Islet precursor cell (in vitro differentiated cells): ENCODE results near the gene PITPNB.
A peak's percentile ranks its signal among the peaks of the same experiment; 100 is the strongest.

Experiments
- DNase-seq: peaks from one replicate; pipeline ENCODE4 v3.0.0-alpha.2; 2018

PITPNB gene

DNA sequence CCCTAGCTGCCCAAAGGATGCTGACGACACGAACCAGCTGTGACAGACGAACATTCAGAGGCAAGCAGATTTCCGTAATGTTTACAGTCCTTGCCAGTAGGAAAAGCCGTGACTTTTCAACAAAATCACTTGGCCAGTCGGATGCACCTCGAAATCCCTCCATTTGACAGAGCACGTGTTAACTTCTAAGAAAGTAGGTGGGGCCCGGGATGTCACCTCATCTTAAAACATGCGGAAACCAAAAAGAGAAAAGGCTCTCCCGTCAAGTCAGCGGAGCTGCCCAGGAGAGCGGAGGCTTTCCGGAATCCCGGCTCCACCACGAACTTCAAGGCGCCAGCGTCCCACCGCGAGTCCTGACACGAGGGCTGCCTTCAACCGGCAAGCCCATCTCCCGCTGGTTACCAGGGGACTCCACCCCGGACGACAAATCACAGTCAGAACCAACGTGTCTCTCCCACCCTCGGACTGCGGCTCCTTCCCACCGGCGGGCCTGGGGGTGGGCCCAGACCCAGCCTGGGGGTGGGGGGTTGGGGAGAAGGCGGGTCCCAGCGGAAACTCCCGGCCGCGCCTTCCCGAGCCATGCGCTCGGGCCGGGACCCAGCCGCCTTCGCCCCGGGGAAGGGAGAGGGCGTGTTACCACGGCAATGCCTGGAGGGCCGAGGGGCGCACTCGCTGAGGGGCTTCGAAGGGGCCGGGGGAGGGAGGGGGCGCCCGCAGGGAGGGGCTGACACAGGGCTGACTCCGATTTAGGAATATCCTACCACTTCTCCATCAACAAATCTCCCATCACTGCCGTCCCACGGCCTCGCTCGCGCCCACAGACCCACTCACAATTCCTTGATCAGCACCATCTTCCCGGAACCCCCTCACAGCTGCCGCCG lies 475 bp downstream of the PITPNB start:
- DNase-seq, result peak; percentile 86

DNA sequence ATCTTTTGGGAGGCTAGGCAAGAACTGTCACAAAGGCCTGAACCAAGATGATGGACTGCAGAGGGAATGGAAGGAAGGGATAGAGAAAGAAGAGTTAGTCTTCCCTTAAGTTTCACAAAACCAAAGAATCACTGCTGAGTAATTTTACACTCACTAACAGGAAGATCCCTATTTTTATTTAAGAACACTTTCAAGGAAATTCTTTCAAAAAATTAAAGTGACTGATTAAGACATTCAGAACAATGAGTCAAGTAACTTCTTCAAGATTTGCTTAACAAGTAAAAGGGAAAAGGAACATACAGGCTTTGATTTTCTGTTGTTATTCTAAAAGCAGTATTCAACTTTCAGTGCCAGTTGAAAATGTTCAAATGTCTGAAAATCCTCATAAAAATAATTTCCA lies 3.1 kb downstream of the PITPNB start:
- no peak for DNase-seq

DNA sequence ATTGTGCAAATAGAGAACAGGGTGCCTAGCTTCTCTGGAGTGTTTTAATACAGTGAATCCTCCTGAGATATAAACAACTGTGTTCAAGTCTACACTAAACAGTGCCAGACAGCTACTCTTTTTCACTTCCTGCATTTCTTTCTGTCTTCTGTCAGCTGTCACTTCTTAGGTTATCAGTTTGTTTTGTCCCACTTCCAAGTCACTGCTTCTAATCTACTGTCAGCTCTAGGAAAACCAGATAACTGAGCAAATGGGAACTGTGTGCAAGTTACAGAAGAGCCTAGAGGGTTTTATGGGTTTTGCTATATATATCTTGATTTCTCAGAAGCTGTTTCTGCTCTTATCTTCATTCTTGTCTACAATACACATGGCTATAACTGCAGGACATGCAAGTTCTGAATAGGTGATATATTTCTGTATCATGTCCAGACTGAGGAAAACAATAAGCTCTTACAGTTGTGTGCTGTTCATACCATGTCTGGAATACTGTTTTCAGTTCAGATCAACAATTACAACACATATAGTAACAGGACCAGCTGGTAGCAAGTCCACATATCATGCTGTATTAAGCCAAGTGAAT lies 5.8 kb downstream of the PITPNB start:
- no peak for DNase-seq

DNA sequence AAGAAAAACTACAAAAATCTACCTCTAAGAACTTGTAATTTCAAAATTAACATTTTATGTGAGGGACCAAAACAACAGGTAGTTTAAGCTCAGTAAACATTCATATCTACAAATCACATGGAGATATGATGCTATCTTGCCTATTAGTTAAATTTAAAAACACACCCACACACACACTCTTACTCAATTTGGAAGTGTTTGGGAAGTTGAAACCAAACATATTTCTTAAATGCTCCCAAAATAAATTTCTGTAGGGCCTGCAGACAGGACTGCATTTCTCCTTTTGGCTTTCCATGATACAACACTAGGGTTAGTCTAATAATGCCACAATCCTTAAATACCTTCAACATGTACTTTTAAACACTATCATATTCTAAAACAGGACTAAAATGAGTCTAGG lies 7.0 kb downstream of the PITPNB start:
- no peak for DNase-seq

DNA sequence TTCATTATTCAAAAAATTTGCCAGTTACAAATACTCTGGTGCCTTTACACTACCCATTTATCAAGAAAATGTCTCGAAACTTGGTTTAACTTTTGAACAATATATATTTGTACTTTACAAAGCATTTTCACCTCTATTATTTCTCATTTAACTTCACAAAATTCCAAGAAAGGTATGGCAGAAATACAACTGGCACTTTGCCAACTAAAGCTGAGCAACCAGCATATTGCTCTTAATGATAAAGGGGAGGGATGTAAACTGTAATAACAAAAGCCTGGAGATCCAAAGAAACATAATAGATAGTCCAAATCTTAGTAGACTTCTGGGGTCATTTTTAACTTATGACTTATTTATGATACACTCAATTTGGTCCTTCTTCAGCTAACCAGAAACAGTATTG lies 7.7 kb downstream of the PITPNB start:
- no peak for DNase-seq

DNA sequence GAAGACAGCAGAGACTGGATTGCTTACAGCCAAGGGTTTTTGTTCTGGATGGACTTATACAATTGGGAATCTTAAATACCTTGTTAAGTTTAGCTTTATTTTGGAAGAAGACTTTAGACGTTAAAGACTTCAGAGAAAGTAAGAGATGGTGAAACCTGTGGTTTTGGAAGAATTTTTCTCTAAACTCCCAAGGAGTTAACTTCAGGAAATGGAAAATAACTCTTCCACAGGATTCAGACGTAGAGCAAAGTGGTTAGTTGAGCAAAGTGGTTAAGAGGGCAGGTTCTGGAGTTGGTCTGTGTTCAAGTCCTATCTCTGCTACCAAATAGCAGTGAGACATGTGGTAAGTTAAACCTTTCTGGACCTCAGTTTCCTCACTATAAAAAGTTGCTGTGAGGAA lies 12.8 kb downstream of the PITPNB start:
- no peak for DNase-seq

DNA sequence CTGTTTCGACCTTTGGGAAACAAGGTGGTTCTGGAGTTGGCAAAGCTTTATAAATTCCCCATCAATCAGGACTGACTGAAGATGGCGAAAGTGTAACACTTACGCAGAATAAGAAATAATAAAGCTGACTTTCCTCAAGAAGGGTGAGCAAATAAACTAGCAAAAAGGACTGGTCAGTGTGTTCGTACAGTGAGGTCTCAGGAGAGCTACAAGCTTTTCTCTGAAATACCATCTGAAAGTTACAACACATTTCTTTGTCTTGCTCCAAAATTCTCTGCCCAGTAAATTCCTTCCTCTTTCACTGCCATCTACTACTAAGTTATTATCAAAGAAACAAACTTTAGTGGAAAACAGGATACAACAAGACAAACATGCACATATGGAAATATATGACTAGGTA lies 13.4 kb downstream of the PITPNB start:
- DNase-seq, result no peak

DNA sequence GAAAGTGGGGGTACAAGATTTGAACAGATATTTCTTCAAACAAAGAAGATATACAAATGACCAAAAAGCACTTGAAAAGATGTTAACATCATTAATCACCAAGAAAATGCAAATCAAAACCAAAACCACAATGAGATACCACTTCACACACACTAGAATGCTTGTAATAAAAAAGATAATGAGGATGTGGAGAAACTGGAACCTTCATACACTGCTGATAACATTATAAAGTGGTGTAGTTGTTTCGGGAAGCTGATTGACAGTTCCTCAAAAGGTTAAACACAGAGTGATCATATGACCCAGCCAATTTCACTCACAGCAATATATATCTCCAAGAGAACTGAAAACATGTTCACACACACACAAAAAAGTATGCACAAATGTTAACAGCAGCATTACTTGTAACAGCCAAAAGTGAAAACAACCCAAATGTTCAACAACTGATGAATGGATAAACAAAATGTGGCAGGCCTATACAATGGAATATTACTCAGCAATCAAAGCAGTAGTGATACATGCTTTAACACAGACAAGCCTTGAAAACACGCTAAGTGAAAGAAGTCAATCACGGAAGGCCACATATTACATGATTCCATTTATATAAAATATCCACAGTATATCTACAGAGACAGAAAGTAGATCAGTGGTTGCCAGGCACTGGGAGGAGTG lies 15.1 kb downstream of the PITPNB start:
- DNase-seq, result no peak

DNA sequence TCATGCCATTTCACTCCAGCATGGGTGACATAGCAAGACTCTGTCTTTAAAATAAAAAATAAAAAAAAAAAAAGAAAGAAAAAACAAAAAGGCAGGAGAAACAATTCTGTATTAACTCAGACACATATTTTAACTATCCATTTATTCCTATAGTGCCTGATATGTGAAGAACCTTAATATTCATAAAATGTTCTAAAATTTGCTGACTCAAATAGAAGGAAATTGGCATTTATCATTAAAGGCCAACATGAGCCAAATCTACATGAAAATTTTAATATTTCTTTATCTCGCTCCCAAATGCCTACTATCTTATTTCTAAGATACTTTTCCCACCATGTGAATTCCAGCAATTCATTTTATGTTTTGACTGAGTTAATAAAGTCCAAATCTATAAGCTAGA lies 18.9 kb downstream of the PITPNB start:
- no peak for DNase-seq

DNA sequence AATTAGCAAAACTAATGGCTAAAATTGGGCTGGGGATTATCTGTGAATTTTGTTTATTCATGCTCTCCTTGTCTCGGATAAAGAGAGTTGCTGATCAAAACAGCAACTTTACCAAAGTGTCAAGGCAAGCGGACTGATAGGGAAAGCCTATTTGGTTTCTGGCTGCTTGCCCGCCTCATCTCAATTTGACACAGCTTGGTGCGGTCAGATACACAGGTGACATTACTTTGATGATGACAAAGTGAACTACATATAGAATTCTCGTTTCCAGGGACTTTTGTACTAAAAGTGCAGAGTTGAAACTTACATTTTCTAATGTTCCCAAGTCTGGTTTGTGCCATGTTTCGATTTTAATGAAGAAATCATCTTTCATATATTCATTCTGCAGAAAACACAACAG lies 22.8 kb downstream of the PITPNB start:
- no peak for DNase-seq

DNA sequence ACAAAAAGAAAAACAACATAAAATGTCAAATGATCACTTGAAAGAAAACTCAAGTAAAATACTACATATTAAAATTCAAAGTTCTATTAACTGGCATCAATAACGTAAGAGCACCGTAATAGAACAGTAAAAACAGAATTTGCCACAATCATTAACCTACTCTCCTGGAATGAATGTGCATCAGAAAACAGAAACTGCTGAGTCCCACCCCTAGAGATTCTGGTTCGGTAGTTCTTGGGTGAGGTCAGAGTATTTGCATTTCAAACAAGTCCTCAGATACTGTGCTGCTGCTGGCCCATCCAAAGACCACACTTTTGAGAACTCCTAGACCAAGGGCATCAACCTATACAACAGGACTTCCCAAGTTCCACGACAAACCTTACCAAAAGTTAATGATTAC lies 23.5 kb downstream of the PITPNB start:
- DNase-seq, result no peak

DNA sequence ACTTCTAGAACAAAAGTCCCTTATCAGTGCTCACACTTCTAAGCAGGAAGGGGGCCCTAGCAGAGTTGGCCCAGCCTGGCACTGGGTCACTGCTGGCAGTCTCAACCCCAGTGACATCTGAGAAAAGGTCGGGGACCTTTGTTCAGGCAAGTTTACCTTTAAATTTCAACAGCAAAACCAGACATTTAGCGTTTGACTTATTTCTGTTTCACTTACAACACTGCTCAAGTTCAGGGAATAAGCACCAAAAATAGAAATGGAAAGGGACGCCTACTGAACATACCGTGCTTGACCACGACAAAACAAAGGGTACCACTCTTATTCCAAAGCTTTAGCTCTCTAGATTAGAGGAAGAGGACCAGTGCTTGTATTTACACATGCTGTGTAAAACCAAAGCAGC lies 26.2 kb downstream of the PITPNB start:
- DNase-seq, result no peak

DNA sequence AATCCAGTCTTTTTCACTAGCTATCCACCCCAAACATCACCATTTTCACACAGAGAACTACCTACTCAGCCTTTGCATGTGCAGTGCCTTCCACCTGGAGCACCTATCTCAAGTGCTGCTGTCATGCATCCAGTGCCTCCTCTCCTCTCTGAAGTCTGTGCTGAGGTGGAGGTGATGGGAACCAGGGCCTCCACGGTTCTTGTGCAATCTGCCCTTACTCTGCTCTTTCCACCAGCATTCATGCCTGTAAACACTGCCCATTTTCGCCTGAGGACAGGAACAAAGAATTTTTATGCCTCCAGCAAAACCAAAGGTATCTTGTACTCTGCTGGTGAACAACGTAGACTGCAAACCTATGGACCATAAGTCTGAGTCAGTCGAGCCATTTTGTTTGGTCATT lies 27.0 kb downstream of the PITPNB start:
- peak; percentile 84 for DNase-seq

DNA sequence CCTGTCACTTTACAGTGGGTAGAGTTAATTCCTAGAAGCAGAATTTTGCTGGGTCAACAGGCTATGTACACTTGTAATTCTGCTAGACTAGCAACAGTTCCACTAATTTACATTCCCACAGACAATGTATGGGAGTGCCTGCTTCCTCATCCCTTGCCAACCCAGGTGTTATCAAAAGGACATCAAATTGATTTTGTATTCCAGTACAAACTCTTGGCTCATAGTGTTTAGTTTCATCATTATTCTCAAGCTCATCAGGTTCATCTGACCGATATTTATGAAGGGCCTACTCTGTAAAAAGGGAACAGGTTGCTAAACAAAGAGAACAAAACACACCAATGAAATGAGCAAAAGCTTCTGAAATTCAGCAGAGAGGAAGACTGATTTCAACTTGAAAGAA lies 30.7 kb downstream of the PITPNB start:
- no peak for DNase-seq

DNA sequence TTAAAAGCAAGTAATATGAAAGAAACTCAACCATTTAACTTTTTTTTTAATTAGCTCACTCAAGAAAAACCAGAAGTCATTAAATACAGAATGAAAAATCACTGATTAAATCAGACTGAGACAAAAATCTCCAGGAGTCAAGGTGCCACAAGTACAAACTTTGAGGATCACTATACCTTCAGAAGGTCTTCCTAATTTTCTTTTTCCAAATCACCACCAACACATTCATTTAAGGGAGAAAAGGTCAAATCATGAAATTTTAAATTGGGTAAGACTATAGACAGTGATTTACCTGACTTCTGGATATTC lies 32.3 kb downstream of the PITPNB start:
- DNase-seq, result no peak

DNA sequence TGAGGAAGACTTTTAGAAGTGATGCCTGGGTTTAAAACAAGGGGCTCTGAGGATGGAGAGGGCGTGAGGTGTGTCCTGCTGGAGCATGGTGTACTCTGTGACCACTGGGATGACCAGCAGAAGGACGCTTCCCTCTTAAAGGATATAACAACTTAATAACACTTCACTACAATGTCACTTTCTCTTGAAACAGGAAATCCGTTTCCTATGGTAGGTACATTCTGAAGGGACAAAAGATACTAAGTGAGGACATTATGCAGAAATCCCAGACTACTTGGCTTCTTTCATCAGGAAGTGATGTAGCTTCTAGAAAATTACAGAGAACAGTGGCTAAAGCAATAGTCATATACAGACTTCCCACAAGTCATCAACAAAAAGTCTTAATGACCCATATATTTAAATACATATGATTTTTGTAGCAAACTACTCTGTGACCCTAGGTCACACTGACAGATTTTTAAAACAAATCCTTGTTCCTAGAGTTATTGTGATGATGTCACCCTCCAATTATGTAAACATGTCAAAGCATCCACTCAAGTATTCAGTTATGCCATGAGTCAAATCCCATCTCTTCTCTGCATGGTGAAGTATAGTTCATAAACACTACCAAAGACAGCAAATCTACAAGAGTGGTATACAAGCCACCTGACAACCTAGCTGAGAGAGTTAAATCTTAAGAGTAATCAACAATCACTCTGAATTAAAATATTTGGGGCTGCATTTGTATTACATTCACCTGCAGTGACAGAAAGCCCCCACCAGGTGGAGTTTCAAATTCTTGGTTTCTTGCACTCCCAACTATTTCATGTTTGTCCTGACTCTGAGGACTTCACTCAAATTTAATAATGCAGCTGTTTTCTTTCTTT lies 32.8 kb downstream of the PITPNB start:
- DNase-seq, result no peak

DNA sequence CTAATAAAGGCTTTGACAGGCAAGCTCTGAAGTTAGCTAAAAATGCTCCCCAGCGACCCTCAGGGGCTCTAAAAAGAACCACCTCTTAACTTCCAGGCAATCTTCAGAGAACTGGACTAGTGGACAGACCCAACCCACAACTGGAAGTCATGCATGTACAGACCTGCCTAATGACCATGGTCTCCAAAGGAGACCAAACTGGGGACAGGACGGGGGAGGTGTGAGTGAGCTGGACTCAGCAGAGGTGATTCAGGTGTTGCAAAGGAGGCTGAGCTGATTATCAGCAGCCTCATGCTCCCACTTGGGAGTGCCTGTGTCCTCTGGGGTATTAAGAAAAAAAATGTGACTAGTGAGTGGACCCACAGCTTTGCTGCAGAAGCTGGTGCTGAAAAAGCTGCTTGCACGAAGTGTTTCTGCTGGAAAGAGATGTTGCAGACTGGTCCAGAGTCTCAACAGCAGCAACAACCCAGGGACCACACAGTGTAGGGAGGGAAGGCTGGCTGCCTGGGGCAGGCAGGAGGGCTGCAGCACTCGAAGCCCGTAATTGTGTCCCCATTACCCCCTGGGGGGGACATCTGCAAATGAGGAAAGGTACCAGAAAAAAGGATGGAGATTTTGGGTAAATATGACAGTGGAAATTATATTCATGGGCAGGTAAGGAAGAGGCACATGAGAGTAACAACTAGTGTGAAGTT lies 35.3 kb downstream of the PITPNB start:
- peak; percentile 65 for DNase-seq

DNA sequence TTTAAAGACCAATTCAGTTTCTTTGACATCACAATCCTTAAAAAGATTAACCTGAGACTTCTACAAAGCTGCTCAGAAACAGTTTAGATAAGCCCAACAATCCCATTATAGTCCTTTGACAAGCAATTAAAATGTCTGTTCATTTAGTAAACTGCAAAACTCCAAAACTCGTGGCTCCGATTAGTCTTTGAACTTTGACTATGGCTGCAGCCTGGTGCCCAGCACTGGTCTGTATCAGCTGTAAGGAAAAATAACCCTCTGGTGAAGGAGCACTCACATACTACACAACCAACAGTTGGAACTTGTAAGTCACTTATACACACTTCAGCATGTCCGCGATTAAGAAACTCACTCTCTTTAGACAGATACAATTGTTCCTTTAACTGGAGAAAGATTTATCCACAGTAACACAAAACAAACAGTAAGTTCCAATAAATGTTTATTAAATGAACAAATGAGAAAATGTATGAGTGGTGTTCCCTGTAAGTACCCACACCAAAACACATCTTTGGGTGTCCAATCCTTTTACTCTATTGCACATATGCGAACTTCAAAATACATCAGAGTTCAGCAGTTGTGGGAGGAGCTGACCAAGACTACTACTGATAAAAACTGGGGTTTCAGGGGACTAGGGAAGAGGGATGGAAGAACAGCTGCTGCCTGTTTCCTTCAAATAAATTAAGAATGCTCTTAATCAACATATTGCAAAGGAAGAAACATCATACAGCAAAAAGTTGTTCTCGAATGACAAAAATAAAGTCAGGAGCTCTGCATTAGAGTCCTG lies 36.4 kb downstream of the PITPNB start:
- no peak for DNase-seq

DNA sequence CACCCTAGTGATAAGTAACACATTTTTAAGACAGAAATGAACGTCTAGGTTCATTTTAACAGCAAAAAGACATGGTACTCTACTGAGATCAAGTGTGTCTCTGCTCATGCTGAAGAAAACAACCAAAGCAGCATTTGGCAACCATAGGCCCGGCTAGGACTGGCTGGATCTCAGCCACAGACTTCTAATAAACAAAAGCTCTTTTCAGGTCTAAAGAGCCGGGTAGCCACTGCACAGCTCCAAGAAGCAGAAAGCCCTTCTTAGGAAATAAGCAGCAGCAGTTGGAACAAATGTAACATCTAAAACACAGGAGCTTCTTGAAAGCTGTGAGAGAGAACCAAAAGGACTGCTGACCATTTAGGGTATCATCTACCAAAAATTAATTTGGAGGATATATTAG lies 37.6 kb downstream of the PITPNB start:
- no peak for DNase-seq

DNA sequence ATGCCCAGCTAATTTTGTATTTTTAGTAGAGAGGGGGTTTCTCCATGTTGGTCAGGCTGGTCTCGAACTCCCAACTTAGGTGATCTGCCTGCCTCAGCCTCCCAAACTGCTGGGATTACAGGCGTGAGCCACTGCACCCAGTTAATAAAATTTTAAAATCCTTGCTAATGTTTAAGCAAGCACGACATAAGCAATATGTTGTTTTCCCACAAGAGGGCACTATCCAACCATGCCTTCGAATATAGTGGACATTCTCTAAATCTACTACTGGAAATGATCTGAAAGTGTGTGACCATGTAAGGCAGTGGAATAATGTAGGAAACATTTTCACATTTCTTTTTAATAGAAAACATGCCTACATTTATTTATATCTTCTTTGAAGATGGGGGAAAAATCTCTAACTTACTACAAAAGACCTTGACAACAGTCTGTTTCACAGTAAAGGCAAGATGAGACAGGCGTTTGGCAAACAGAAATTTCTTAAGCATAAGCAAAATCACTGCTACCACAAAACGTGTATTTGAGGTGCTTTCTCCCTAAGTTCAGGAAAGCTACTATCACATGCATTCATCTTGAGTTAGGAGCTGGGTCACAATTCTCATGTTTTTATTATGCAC lies 38.2 kb downstream of the PITPNB start:
- no peak for DNase-seq

DNA sequence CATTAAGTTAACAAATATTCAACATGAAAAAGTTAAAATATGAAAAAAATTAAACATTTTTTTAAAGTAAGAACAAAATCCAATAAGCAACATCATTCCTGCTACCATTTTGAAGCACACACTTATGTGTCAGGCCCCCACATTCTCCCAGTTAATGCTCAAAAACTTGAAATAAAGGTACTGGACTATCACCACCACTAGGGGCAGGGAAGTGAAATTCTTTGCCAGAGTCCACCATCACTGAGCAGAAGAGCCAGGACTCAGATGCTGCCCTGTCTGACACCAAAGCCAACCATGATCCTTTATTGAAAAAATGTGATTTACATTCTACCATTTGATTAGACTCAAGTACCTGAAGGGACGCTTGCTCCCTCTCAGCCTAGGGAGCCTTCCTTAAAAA lies 39.1 kb downstream of the PITPNB start:
- peak; percentile 60 for DNase-seq

DNA sequence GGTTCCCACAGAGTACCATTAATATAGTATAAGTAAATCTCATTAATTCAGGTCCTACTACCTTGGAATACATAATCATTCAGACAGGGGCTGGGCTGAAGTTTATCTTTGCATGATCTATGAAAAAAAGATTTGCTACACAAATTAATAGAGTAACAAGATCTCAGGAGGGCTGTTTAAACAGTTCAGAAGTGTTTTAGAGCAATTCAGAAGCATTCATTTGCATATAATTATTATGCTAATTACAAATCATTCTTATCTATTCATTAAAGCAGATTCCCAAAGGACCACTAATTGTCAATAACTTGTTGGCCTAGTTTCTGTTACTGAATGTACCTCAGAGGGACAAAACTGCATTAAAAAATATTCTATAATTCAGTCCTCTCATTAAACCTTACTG lies 40.5 kb downstream of the PITPNB start:
- DNase-seq, result no peak
